ENCODE data around the gene SMIM7.

SMIM7 gene

DNA sequence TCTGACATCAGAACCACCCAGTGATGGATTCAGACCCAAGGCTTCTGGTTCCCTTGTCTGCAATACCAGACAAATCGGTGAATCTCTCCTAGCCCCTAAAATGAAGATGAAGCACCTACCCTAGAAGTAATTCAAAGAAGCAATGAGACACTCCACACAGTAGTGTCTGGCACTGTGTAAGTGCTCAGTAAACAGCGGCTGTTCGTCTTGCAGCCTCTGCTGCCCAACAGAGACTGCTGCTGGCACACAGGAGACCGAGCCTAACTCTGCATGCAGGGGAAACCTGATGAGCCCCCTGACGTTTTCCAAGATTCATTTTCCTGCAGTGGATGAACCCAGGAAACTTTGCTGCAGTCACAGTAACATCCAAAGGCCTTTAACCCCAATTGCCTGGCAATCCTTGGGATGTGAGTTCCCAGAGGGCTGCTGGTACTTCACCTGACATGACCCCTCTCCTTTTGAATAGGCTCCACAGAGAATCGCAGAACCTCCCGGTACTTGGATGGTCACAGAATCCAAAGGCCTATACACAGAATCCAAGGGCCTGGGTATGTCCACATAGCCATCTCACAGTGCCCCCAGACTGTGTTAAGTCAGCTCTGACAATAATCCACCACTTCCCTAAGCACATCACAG lies 38.7 kb downstream of the SMIM7 start:
- DNase-seq (ENCODE audit: low read depth): no peak

DNA sequence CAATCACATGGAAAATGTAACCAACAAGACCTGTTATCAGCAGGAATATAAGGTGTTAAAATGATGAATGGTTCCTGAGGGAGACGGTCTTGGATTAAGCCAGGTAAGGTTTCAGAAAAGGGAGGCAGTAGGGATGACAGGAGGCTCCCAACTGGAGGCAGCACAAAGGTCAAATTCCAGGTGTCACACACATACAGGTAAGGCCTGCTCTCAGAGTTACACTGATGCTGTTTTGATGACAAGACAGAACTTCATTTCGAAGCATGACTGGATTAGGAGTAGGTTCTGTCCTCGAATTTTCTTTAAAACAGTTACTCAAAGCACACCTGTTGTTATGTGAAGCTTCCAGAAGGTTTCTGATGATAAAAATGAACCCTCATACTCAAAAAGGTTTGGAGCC lies 39.4 kb downstream of the SMIM7 start:
- DNase-seq (ENCODE audit: low read depth): no peak

DNA sequence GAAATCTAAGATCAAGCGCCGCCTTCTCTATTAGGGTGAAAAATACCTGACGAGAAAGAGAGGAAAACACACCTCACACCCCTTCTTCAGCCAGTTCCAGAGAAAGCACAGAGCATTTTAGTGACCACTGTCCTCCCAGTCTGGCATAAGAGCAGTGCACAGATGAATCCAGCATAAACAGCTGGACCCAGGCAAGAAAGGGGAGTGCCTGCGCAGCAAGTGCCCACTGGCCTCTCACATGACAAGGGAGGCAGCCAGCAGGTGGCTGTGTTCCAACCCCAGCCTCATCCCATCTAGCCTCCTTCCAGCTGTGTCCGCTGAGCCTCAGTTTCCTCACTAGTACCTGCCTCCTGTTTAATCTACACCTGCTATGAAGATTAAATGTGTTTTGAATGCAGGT lies 39.9 kb downstream of the SMIM7 start:
- DNase-seq (ENCODE audit: low read depth): no peak

DNA sequence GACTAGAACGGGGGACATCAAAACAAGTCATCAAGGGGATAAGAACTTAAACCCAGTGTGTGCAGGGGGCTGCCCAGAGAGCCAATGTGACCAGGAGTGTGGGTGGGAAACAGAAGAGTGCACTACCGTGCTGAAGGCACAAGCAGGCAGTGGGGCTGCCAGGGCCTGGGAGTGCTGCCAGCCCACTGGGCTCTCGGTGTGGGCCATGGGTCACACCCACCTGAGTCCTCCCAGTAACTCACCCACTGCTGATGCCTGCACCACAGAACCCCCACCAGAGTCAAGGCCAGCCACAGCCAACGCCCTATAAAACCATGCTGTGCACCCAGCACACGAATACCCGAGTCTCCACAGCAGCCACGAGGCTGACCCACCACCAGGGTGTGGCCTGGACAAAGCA lies 40.5 kb downstream of the SMIM7 start:
- DNase-seq (ENCODE audit: low read depth): no peak

DNA sequence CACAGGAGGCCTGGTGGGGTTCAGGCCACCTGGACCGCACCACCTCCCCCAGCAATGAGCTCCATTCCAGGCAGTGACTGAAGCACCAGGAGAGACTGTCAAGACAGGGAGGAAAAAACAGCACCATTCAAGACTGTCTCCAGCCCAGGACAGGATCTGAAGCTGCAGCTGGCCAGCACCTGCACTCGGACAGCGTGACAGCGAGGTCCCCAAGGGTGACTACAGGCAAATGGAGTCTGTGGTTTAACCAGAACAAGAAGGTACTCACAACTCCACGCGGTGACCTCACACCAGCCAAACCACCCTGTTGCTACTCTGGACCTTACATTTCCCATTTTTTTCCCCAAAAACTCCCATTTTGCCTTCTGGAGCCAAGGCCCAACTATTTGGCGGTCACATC lies 41.7 kb downstream of the SMIM7 start:
- DNase-seq (ENCODE audit: low read depth): no peak

DNA sequence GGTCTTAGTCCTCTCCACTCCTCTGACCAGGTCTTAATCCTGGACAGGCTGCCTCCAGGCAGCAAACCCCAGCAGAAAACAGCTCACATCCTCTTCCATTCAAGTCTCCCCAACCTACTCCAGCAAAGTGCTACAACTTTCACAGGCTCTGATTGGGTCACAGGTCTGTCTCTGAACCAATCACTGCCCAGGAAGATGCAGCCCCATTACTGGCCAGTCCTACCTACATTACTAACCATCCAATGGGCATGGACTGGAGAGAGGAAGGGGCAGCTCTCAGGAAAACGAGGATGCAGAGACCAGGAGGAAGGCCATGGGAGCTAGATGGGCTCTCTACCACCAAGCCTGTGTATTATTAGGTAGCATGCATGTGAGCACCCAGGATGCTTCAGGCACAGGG lies 44.1 kb downstream of the SMIM7 start:
- no peak for DNase-seq (ENCODE audit: low read depth)

DNA sequence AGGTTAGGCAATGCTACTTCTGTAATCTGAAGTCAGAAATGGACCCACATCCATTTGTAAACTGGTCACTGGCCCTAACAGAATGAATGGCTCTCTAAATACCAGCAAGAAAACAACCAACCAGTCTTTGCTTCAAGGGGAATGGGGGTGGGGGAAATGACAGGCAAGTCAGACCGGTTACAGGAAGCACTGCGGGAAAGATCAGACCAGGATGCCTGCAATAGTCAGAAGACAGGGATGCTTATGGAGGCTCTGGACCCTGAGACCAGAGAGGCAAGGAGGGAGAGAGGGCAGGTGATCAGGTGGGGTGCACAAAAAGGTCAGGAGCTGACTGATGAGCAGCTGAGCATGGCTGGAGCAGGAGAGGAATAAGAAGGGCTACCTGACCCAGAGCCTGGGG lies 45.0 kb downstream of the SMIM7 start:
- DNase-seq (ENCODE audit: low read depth): no peak

DNA sequence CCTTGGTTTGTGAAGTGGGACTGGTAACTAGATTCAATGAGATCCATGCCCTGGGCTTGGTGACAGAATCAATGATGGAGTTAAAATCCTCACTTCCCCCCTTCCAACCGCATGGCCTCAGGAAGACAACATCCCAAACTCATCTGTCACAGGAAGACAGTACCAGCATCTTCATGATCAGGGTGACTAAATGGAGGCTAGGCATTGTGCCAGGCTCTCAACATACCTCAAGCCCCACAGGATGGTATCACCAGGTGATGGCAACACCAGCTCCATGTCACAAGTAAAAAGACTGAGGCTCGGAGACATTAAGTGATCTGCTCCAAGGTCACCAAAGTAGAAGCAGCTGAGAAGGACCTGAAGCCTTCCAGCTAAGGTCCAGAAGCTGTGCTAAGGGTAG lies 46.1 kb downstream of the SMIM7 start:
- DNase-seq (ENCODE audit: low read depth): no peak

DNA sequence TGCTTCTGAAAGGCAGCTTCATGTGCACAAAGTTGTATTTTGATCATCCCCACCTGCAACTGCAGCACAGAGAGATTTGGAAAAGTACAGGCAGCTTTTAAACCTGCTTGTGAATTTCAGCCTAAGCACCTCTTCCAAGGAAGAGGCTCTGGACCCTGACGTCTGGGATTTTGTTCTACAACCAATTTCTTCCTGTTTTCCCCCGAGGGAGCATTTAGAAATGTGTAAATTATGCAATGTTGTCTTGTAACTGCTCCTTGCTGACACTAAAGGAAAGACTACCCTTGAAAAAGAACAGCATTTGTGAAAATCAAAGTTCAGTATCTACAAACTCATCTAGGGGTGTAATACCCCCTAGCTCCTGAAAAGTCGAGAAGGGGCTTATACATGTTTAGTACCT lies 47.3 kb downstream of the SMIM7 start:
- DNase-seq (ENCODE audit: low read depth): no peak

DNA sequence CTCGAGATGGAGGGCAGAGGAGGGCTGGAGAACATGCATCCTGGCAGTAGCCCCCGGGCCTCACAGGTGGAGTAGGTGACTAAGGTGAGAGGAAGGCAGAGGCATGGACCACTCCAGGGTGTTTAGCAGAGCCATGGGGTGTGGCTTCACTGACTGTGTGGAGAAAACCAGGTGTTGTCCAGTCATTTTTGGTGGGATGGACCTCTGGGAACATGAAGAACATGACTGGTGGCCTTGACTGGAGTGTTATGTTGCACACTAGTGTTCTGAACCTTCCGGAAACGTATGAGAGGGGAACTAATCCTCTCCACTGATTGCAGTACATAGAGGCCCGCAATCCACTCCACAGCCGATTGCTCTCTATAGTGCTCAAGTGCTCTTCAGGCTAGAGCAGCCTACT lies 48.8 kb downstream of the SMIM7 start:
- no peak for DNase-seq (ENCODE audit: low read depth)

DNA sequence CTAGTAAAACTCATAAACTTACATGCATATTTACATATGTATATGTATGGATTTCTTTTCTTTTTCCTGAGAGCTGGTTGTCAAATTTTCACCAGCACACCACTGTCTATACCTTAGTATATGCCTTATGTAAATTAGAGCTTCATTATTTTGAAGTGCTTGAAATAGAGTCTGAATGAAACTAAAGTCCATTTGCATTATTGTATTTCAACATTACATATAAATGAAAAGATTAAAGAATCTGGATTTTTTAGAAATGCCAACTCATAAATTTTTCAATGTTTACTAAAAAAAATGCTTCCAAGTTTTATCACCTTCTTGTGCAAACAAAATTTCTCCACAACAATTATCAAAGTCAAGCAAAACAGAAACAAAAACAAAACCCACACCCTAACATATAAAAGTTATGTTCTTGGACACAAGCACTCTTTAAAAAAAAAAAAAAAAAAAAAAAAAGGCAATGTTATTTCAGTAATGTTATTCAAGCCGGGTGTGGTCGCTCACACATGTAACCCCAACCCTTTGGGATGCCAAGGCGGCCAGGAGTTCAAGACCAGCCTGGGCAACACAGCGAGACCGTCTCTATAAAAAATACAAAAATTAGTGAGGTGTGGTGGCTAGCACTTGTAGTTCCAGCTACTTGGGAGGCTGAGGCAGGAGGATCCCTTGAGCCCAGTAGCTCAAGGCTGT lies 50.3 kb downstream of the SMIM7 start:
- no peak for DNase-seq (ENCODE audit: low read depth)

DNA sequence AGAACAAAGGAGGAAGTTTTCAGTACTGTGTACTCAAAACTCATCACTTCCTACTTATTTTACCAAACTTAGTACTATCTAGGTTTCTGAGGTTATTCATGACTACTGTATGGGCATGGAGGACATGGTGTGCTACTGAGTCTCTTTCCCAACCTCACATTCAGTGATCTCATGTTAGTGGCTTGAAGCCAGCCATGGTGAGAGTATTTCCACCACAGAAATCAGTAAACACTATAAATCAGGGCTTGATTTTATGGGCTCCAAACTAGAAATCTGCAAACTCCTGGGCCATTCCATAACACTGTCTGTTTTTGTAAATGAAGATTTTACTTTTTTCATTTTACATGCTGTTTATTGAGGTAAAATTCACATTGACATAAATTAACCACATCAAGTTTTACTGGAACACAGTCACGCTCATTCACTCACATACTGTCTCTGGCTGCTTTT lies 51.6 kb downstream of the SMIM7 start:
- DNase-seq (ENCODE audit: low read depth): peak; percentile 83

DNA sequence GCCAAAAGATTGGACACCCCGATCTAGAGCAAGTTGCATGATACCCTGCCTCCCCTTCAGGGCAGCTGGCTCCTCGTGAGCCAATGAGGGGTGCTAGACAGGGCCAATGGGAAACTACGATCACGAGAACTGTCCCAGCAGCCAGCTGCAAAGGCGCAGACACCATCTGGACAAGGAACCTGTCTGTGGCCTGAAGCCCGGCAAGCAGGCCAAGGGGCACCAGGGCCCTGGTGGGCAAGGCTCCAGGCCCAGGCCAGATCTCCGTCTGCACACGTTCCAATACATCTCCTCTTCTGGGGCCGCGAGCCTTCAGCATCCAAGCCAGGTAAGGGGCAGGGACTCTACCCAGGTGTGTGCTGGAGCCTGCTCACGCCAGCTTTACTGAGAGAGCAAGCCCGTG lies 52.1 kb downstream of the SMIM7 start:
- no peak for DNase-seq (ENCODE audit: low read depth)

DNA sequence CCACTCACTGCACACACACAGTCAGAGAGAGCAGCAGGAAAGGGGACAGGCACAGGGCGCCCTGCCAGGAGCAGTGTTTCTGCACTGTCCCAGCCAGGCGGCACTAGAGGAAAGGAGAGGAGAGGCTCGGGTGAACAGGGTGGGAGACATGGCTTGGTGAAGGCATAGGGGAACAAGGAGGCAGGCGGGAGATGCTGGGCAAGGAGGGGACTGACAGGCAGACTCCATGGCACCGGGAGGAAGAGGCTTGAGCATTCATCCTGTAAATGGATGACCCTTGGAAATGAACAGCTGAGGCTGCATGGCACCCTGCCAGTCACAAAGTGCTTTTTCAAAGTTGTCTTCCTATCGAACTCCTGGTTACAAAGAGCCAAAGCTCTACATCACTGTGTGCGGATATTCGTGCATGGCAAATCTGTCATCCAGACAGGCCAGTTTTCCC lies 54.4 kb downstream of the SMIM7 start:
- no peak for DNase-seq (ENCODE audit: low read depth)

DNA sequence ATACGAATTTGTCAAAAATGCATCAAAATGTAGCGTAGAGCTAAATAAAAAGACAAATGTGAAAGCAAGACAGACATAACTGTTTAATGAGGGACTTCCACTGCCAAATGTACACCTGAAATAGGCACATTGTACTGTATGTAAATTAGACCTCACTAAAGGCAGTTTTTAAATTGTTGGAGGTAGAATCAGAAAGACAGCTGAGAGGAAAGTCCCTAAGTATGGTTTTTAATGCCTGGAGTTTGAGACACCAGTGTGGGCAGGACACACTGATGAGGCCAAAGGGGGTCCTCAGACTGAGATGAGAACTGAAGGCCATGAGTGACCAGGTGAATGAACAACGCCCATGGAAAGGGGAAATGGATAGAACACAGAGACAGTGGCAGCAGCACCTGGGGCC lies 54.8 kb downstream of the SMIM7 start:
- DNase-seq (ENCODE audit: low read depth): no peak

DNA sequence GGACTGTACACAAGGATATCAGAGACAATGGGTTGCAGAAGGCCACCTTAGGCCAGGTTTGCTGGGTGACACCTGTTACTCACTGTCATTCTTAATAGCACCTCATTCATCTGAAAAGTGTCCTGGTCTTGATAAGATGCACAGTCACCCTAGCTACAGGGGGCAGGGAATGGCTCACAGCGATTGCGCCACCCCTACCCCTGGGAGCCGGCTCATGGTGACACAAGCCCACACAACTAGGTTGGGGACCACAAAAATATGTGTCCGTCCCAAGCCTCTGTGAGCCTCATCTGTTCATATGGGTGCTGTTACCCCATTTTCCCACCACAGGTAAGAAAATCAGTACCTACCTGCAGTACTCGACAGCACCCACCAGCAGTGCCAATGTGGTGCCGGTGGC lies 55.3 kb downstream of the SMIM7 start:
- no peak for DNase-seq (ENCODE audit: low read depth)

DNA sequence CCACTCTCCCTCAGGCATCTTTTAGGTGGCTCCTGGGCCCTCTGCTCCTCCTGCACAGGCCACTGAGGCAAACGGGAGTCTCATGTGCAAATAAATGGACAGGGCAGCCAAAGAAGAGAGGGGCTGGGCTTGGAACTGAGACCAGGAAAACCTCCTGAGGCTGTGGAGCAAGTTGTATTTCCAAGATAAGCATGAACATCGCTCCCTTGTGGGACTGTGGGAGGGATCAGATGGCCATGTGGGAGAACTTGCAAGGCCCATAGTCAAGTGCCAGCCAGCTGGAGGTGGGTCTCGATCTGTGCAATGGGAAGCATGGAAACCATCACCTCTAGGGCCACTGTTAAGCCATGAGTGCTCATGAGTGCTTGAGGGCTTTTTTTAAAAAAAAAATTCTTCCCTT lies 56.9 kb downstream of the SMIM7 start:
- no peak for DNase-seq (ENCODE audit: low read depth)

DNA sequence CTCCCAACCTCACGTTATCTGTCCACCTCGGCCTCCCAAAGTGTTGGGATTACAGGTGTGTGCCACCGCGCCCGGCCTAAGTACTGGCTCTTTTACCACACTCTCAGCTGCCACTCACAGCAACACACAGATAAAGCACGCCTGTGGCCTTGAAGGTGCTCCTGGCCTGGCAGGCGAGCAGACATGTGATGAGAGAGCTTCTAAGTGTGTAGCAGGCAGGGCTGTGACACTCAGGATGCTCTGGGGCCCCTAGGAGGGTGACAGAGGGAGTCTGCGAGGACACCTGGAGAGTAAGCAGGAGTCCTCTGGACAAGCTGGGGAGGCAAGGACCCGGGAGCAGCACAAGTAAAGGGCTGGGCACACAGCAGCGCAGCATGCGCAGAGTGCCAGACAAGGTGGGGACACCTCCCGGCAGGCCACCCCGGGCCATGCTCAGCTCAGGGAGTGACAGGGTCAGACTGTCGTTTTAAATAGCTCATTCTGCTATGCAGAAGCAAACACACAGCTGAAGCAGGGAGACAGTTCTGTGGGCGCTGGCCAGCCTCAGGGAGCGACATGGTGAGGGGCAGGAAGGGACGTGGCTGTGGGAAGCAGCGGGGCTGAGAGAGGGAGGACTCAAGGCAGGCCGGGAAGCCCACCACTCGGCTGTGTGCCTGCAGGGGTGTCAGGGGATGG lies 58.4 kb downstream of the SMIM7 start:
- DNase-seq (ENCODE audit: low read depth): no peak

DNA sequence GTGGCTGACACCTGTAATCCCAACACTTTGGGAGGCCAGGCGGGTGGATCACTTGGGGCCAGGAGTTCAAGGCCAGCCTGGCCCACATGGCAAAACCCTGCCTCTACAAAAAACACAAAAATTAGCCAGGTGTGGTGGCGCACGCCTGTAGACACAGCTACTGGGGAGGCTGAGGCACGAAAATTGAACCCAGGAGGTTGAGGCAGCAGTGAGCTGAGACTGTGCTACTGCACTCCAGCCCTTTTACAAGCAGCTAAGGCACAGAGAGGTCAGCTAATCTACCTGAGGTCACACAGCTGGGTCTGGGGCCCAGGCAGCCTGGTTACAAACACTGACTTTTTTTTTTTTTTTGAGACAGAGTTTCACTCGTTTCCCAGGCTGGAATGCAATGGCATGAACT lies 59.1 kb downstream of the SMIM7 start:
- no peak for DNase-seq (ENCODE audit: low read depth)

DNA sequence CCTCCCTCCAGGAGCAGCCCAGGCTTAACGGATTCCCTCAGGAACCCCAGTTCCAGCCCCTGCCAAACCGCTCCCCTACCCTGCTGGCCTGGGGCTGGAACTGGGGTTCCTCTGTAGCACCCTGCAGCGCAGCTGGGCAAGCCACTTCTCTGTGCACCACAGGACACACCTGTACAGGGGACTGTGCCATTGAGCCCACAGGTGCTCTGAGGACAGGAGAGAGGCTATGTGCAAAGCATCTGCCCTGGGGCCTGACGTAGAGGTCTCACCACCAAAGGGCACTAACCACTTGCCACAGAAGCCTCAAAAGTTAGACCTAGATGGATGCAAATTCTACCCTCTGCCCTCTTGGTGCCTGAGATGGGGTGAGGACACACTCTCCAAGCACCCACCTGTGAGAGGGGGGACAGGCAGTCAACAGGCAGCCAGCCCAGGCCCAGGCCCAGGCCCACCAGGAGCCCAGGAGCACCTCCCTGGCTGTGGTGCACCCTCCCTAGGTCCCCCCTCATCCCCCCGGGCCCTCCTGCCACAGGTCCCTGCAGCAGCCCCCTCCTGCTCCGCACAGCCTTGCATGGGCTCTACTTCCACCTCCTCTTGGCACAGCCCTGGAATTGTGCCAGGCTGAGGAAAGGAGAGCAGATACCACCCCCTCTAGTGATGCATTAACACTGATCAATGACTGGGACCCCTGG lies 60.1 kb downstream of the SMIM7 start:
- no peak for DNase-seq (ENCODE audit: low read depth)

DNA sequence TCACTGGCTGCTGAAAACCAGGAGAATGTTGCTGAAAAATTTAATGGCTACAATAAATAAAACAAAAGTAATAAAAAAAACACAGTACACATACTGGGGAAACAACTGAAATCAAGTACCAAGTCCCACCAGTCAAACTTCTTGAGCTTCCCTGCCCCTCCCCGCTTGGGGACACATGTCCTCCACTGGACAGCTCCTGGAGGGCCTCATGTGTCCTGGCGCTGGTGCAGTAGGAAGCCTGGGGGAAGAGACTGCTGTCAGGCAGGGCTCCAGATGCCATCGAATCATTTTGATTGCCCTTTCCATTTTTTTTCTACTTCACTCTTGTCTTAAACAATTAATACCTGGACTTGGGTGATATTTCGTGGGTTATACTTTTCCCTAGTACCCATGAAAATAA lies 61.1 kb downstream of the SMIM7 start:
- no peak for DNase-seq (ENCODE audit: low read depth)

DNA sequence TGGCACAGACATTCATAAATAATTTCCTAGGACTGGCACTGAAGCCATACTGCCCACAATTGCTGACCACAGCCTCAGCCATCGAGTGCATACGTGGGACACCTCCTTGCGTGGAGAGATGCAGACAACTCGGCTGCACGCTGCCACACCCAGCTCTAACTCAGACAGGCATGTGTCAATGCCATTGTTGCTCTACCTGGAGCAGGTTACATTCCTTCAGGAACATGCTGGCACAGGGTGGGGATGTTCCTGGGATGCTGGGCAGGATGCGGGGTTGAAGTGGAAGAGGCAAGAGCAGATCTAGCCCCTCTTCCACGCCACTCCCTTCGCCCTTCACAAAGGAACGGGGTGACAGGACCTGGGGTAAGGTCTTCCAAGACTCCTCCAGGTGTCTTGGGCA lies 63.5 kb downstream of the SMIM7 start:
- DNase-seq (ENCODE audit: low read depth): no peak
